Type B pancreatic cell (in vitro differentiated cells): Measurements from ENCODE around the gene CAMTA1. TPM values are rescaled to one million over a fixed set of nuclear protein-coding genes. Genes with fewer than 3 reads are reported as not detected.

ENCODE experiments used
- DNase-seq: peaks from one replicate; pipeline ENCODE4 v3.0.0; 2021; ENCODE audit warnings: mixed read lengths; ENCODE audit not compliant: unreplicated experiment; ENCODE audit errors: extremely low spot score
- H3K27ac Mint-ChIP-seq: 2 replicates; pipeline ENCODE4 v1.8.0; 2021; ENCODE audit warnings: mild to moderate bottlenecking, mixed read lengths
- H3K27me3 Mint-ChIP-seq: 2 replicates; pipeline ENCODE4 v1.8.0; 2021; ENCODE audit warnings: mixed read lengths
- H3K36me3 Mint-ChIP-seq: 2 replicates; pipeline ENCODE4 v1.8.0; 2021; ENCODE audit warnings: mixed read lengths
- H3K4me1 Mint-ChIP-seq: one replicate; pipeline ENCODE4 v1.8.0; 2021; ENCODE audit warnings: mixed read lengths; ENCODE audit not compliant: unreplicated experiment
- H3K4me3 Mint-ChIP-seq: 2 replicates; pipeline ENCODE4 v1.8.0; 2021; ENCODE audit warnings: mild to moderate bottlenecking, mixed read lengths
- H3K9me3 Mint-ChIP-seq: 2 replicates; pipeline ENCODE4 v1.8.0; 2021; ENCODE audit warnings: mixed read lengths
- total RNA-seq: library from RNA; stranded (reverse); gene quantifications from 2 replicates; pipeline ENCODE4 v1.2.1, GENCODE V29; 2021; ENCODE audit warnings: low replicate concordance
- TF ChIP-seq, protein P1 (sequence below): fragments of 200-600 bp; sonication (generic); conservative IDR thresholded peaks from 2 replicates; pipeline ENCODE4 v1.5.0; 2021; ENCODE audit warnings: antibody characterized with exemption, mild to moderate bottlenecking

CAMTA1 gene
- total RNA-seq, 1 donor from 2014 or later = 82.5 TPM

DNA sequence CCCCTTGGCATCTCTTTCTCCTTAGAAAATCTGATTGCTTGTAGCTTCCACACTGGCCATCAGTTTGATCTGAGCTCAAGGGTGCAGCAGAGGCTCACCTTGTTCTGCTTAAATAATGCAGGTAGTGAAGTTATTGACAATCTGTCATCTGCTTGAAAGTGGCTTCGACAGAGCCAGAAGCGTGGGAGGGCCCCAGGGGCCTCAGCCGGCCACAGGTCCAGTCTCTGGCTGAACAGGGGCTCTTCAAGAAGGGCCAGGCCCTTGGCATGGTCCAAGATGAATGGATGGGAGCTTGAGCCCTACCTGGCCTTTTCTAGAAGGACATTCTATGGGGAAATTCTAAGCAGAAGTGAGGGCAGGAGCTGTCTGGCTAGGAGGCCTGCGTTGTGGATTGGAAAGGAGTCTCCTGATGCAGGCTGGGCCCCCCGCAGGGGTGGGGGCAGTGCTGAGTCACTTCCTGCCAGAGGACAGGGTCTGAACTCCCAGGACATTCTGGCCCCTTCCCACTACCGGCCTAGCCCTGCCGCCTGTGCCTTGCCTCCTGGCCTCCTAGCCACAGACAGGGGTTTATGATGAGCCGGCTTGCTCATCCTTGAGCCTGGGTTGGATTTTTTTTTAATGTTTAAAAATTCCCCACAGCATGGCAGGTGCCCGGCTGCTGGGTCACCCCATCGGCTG is 823.5 kb downstream of the CAMTA1 start:
- H3K4me3 Mint-ChIP-seq = no peak overlapping the region

DNA sequence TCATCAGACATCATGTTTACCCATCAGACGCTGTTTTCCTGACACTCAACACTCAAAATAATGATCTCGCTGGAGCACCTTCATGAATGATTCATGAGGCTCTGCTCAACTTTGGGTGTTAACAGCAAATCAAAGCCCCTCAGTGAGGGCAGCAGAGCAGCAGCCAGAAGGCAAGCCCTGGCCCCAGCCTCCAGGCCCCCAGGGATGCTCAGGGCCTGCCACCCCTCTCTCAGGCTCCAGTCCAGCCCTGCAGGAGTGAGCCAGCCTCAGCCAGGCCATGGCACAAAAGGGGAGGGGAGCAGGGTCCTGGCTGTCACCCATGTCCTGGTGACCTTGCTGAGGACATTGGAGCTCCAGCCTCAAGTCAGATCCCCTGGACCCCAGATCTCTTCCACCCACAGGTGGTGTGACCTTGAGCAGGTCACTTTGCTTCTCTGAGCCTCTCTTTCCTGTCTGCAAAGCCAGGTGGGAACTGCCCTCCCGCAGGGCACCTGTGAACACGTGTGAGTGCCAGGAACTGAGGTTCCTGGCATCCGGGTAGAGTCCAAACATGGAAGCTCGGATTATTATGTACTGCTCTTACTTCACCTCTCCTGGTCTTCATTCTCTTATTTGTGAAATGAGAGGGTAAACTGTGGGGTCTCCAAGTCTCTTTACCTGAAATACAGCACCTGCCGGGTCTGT is 824.2 kb downstream of the CAMTA1 start:
- no peaks in the 10 kb centered on the region for H3K36me3 Mint-ChIP-seq
- no peak for DNase-seq
- H3K9me3 Mint-ChIP-seq = no peaks in the 10 kb centered on the region
- no peak overlapping the region for H3K27ac Mint-ChIP-seq
- no peak overlapping the region for H3K4me3 Mint-ChIP-seq
- TF ChIP-seq, protein P1, sequence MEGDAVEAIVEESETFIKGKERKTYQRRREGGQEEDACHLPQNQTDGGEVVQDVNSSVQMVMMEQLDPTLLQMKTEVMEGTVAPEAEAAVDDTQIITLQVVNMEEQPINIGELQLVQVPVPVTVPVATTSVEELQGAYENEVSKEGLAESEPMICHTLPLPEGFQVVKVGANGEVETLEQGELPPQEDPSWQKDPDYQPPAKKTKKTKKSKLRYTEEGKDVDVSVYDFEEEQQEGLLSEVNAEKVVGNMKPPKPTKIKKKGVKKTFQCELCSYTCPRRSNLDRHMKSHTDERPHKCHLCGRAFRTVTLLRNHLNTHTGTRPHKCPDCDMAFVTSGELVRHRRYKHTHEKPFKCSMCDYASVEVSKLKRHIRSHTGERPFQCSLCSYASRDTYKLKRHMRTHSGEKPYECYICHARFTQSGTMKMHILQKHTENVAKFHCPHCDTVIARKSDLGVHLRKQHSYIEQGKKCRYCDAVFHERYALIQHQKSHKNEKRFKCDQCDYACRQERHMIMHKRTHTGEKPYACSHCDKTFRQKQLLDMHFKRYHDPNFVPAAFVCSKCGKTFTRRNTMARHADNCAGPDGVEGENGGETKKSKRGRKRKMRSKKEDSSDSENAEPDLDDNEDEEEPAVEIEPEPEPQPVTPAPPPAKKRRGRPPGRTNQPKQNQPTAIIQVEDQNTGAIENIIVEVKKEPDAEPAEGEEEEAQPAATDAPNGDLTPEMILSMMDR = no peak
- H3K27me3 Mint-ChIP-seq = no peaks in the 10 kb centered on the region
- no peaks in the 10 kb centered on the region for H3K4me1 Mint-ChIP-seq

More for the DNA sequence above, 823.5 kb downstream of the CAMTA1 start:
- DNase-seq = no peak
- Mint-ChIP-seq H3K9me3 (no peaks in the 10 kb centered on the region), H3K27ac (no peak overlapping the region), H3K27me3 (peaks cover 3% of the 10 kb centered on the region), H3K4me1 (no peaks in the 10 kb centered on the region), H3K36me3 (no peaks in the 10 kb centered on the region)
- TF ChIP-seq, protein P1 = no peak

DNA sequence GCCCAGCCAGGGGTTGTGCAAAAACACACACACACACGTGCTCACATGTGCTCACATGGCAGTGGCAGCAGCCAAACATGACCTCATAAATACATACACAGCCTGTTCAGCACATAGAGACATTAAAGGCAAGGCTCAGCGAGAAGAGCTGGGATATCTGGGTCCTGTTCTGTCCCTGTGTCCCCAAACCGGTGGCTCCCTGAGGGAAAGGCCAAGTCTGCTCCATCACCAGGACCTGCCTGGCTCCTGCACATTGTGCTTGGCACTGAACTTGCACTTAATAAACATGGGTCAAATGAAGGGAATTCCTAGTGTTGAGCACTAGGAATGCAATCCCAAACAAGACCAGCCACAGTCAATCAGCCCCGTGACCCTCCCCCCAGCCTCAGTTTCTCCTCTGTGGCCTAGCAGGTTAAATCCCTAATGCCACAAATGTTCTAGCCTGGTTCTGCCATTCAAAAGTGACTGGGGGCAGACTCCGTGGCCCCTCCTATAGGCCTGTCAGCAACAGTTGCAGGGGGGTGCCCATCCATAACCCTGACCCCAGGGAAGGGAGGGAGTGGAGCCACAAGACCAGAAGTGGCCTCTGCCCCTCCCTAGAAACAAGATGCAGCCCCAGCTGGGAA is 825.0 kb downstream of the CAMTA1 start:
- no peak overlapping the region for H3K27ac Mint-ChIP-seq
- no peak overlapping the region for H3K4me3 Mint-ChIP-seq
- no peaks in the 10 kb centered on the region for H3K9me3 Mint-ChIP-seq
- H3K36me3 Mint-ChIP-seq = no peaks in the 10 kb centered on the region
- DNase-seq = no peak
- H3K4me1 Mint-ChIP-seq = no peaks in the 10 kb centered on the region
- TF ChIP-seq, protein P1 = no peak
- H3K27me3 Mint-ChIP-seq = no peaks in the 10 kb centered on the region

DNA sequence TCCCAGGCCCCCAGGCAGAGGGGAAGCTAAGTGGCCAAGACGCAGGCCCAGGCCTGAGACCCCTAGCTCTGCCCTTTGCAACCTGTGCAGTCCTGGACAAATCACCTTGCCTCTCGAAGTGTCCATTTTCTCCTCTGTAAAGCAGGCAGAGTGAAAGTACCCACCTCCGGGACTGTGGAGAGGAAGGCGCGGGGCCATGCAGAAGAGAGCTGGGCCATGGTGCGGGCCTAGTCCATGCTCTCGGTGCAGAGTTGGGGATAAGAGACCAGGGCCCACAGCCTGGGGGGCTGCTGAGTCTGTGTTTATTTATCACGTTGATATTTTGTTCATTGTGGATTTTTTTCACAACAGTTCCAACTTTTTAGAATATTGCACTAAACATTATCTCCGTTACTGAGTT is 825.7 kb downstream of the CAMTA1 start:
- Mint-ChIP-seq H3K36me3 (no peaks in the 10 kb centered on the region), H3K4me1 (no peaks in the 10 kb centered on the region), H3K27ac (no peak overlapping the region), H3K9me3 (no peaks in the 10 kb centered on the region), H3K4me3 (no peak overlapping the region), H3K27me3 (no peaks in the 10 kb centered on the region)
- TF ChIP-seq, protein P1 = no peak
- DNase-seq = no peak

DNA sequence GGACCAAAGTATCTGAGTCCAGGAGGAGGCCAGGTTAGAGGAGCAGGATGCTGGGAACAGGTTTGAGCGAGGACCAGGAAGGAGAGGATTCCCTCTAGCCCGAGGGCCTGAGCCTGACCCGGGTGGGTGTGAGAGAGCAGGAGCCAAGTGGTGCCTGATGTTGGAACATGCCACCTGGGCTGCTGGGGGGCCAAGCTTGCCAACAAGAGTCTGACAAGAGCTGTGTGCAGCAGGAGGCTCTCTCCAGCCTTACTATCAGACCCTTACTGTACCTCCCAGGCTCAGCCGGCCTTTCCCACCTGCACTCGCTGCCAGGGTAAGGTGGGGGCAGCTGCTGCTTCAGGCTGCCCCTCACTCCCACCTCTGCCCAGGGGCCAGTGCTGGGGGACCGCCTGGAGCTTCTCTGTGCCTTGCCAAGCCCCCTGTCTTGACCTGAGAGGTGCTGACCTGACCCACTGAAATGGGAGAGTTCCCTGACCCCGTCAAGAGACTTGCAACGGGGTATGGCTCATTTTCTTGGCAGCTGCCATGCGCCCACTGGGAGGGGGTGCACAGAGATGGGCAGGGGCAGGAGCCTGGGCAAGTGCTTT is 826.3 kb downstream of the CAMTA1 start:
- no peaks in the 10 kb centered on the region for H3K27me3 Mint-ChIP-seq
- no peaks in the 10 kb centered on the region for H3K9me3 Mint-ChIP-seq

More for the DNA sequence above, 826.3 kb downstream of the CAMTA1 start:
- DNase-seq = no peak
- H3K36me3 Mint-ChIP-seq = no peaks in the 10 kb centered on the region
- no peak overlapping the region for H3K27ac Mint-ChIP-seq
- no peaks in the 10 kb centered on the region for H3K4me1 Mint-ChIP-seq
- no peak overlapping the region for H3K4me3 Mint-ChIP-seq
- TF ChIP-seq, protein P1 = no peak
